Neural progenitor cell (in vitro differentiated cells): Measurements from ENCODE around the gene ANKRD23. TPM values are rescaled to one million over a fixed set of nuclear protein-coding genes. Genes with fewer than 3 reads are reported as not detected.

Source experiments
- DNase-seq: peaks from one replicate; pipeline ENCODE4 v3.0.0-alpha.2; 2016; ENCODE audit warnings: low spot score
- H2AFZ ChIP-seq: fragments of 200-600 bp; sonication (generic); replicated peaks from 2 replicates; pipeline ENCODE4 v1.6.1; 2016; ENCODE audit warnings: antibody characterized with exemption
- H3F3A ChIP-seq: fragments of 200-600 bp; sonication (generic); 2 replicates; pipeline ENCODE4 v1.6.1; 2016; ENCODE audit warnings: antibody characterized with exemption, low read depth
- H3K27ac ChIP-seq: fragments of 200-600 bp; sonication (generic); 2 replicates; pipeline ENCODE4 v1.5.1; 2016; ENCODE audit warnings: mild to moderate bottlenecking
- H3K27me3 ChIP-seq: fragments of 200-600 bp; sonication (generic); 2 replicates; pipeline ENCODE4 v1.6.1; 2016; ENCODE audit warnings: mild to moderate bottlenecking, moderate library complexity
- H3K36me3 ChIP-seq: fragments of 200-600 bp; sonication (generic); 2 replicates; pipeline ENCODE4 v1.5.1; 2016
- H3K4me1 ChIP-seq: fragments of 200-600 bp; sonication (generic); 2 replicates; pipeline ENCODE4 v1.6.1; 2016; ENCODE audit warnings: mixed run types
- H3K4me2 ChIP-seq: fragments of 200-600 bp; sonication (generic); 2 replicates; pipeline ENCODE4 v1.6.1; 2016
- H3K4me3 ChIP-seq: fragments of 200-600 bp; sonication (generic); 2 replicates; pipeline ENCODE4 v1.5.1; 2016
- H3K79me2 ChIP-seq: fragments of 200-600 bp; sonication (generic); 2 replicates; pipeline ENCODE4 v1.6.1; 2016; ENCODE audit warnings: low read depth
- H3K9ac ChIP-seq: fragments of 200-600 bp; sonication (generic); 2 replicates; pipeline ENCODE4 v1.6.1; 2016
- H3K9me3 ChIP-seq: fragments of 200-600 bp; sonication (generic); 2 replicates; pipeline ENCODE4 v1.5.1; 2016; ENCODE audit warnings: low read depth
- H4K20me1 ChIP-seq: fragments of 200-600 bp; sonication (generic); 2 replicates; pipeline ENCODE4 v1.6.1; 2016; ENCODE audit warnings: low read depth
- H3K27ac Mint-ChIP-seq: 3 replicates; pipeline ENCODE4 v1.8.0; 2021; ENCODE audit warnings: mixed read lengths
- H3K27me3 Mint-ChIP-seq: 2 replicates; pipeline ENCODE4 v1.8.0; 2022; ENCODE audit warnings: low read depth, mild to moderate bottlenecking, inconsistent platforms, moderate library complexity, mixed read lengths; ENCODE audit not compliant: insufficient read depth
- H3K36me3 Mint-ChIP-seq: 3 replicates; pipeline ENCODE4 v1.8.0; 2021; ENCODE audit warnings: mixed read lengths
- H3K4me1 Mint-ChIP-seq: 3 replicates; pipeline ENCODE4 v1.8.0; 2021; ENCODE audit warnings: mixed read lengths
- H3K4me3 Mint-ChIP-seq: 3 replicates; pipeline ENCODE4 v1.8.0; 2021; ENCODE audit warnings: mild to moderate bottlenecking, moderate library complexity, mixed read lengths
- H3K9me3 Mint-ChIP-seq: 3 replicates; pipeline ENCODE4 v1.8.0; 2020; ENCODE audit warnings: mixed read lengths
- EZH2 ChIP-seq: fragments of 200-600 bp; sonication (generic); IDR thresholded peaks from 2 replicates; pipeline ENCODE4 v1.6.1; 2017; ENCODE audit warnings: antibody characterized with exemption, mild to moderate bottlenecking, moderate library complexity
- EZH2phosphoT487 ChIP-seq: fragments of 200-600 bp; sonication (generic); IDR thresholded peaks from 2 replicates; pipeline ENCODE4 v1.6.1; 2017; ENCODE audit warnings: antibody characterized with exemption
- total RNA-seq: library from RNA; depleted of rRNA; stranded (reverse); fragments of >200 nt; gene quantifications from 2 replicates; pipeline ENCODE4 v1.2.3, GENCODE V29; 2015; ENCODE audit warnings: low replicate concordance
- TF ChIP-seq, protein P1 (sequence below): fragments of 200-600 bp; sonication (generic); IDR thresholded peaks from 2 replicates; pipeline ENCODE4 v1.5.1; 2017; ENCODE audit warnings: antibody characterized with exemption, mild to moderate bottlenecking

The ANKRD23 gene
- total RNA-seq, 1 donor from 2014 or later = 10.8 TPM

DNA sequence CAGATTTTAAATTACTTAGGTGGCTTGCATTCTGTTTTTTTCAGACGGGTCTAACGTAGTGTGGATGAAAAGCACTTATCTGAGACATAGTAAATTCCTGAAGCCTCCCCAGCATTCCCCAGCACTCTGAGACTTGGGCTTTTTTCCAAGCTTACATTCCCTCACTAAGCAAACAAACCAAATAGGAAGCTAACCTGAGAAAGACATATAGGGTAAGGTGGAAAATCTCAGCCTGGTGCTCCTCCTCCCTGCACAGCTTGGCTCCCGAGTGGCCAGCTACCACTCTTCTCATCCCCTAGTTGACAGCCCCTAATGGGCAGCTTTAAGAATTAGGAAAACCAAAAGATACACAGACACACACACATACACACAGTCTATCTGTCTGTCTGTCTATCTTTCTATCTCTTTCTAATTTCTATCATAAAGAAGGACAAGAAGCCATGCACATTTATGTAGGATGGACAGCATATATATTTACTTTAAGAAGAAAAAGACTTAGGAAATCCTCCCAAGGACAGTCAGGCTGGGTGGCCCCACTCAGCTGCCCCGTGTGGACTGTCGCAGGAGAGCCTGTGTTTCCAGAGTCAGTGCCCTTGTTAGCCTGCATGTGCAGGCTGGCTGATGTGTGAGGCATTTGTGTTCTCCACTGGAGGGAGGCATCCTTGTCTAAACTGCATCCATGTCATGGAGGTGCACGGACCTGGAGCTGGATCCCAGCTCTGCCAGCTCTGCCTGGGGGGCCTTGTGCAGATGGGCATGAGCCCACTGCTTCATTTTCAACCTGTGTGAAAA, 19.5 kb downstream of the ANKRD23 start:
- Mint-ChIP-seq H3K4me1 (peaks cover 23% of the 10 kb centered on the region), H3K36me3 (peaks cover 27% of the 10 kb centered on the region), H3K9me3 (no peaks in the 10 kb centered on the region), H3K27me3 (peaks cover 8% of the 10 kb centered on the region), H3K4me3 (no peak overlapping the region), H3K27ac (no peak overlapping the region)
- no peak overlapping the region for H3K9ac ChIP-seq
- H3K9me3 ChIP-seq = no peaks in the 10 kb centered on the region
- H3K4me1 ChIP-seq = peaks cover 25% of the 10 kb centered on the region
- peaks cover 55% of the 10 kb centered on the region for H3K79me2 ChIP-seq
- H3K4me2 ChIP-seq = no peak overlapping the region
- H3K27me3 ChIP-seq = no peaks in the 10 kb centered on the region
- peaks cover 63% of the 10 kb centered on the region for H4K20me1 ChIP-seq
- H3K4me3 ChIP-seq = no peak overlapping the region
- TF ChIP-seq EZH2 = no peak
- TF ChIP-seq EZH2phosphoT487 = no peak
- TF ChIP-seq, protein P1, sequence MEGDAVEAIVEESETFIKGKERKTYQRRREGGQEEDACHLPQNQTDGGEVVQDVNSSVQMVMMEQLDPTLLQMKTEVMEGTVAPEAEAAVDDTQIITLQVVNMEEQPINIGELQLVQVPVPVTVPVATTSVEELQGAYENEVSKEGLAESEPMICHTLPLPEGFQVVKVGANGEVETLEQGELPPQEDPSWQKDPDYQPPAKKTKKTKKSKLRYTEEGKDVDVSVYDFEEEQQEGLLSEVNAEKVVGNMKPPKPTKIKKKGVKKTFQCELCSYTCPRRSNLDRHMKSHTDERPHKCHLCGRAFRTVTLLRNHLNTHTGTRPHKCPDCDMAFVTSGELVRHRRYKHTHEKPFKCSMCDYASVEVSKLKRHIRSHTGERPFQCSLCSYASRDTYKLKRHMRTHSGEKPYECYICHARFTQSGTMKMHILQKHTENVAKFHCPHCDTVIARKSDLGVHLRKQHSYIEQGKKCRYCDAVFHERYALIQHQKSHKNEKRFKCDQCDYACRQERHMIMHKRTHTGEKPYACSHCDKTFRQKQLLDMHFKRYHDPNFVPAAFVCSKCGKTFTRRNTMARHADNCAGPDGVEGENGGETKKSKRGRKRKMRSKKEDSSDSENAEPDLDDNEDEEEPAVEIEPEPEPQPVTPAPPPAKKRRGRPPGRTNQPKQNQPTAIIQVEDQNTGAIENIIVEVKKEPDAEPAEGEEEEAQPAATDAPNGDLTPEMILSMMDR = no peak
- no peaks in the 10 kb centered on the region for H3K36me3 ChIP-seq
- no peak overlapping the region for H3K27ac ChIP-seq
- peaks cover 19% of the 10 kb centered on the region for H3F3A ChIP-seq
- H2AFZ ChIP-seq = no peak overlapping the region
- DNase-seq = no peak

DNA sequence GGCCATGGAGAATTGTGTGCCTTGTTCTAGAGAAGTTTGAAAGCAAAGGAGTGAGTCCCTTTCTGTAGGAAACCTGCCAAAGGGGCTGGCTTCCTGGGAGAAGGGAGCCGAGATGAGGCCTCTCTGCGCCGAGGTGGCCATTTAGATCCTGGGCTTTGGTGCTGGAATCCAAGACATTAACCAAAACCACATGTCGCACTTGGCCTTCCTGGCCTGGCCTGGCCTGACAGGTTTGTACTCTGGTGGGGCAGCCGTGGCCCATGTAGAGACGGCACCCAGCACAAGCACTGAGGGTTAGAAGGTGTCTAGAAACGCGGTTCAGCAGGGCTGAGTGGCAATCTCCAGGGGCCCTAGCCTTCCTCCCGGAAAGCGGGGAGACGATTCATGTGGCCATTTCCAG, 20.6 kb downstream of the ANKRD23 start:
- TF ChIP-seq EZH2 (no peak), EZH2phosphoT487 (no peak)
- TF ChIP-seq, protein P1 = no peak
- peaks cover 10% of the 10 kb centered on the region for H3K27me3 Mint-ChIP-seq
- Histone ChIP-seq H3K79me2 (peaks cover 66% of the 10 kb centered on the region), H3K9ac (no peak overlapping the region), H3K4me1 (peaks cover 29% of the 10 kb centered on the region), H3K4me2 (no peak overlapping the region), H3K27me3 (no peaks in the 10 kb centered on the region), H4K20me1 (peaks cover 74% of the 10 kb centered on the region), H3K36me3 (no peaks in the 10 kb centered on the region), H3K4me3 (no peak overlapping the region), H3K27ac (no peak overlapping the region), H3F3A (peaks cover 19% of the 10 kb centered on the region), H2AFZ (no peak overlapping the region), H3K9me3 (no peaks in the 10 kb centered on the region)
- H3K4me3 Mint-ChIP-seq = no peak overlapping the region
- peaks cover 24% of the 10 kb centered on the region for H3K36me3 Mint-ChIP-seq
- no peak overlapping the region for H3K27ac Mint-ChIP-seq
- no peak for DNase-seq
- H3K4me1 Mint-ChIP-seq = peaks cover 33% of the 10 kb centered on the region
- no peaks in the 10 kb centered on the region for H3K9me3 Mint-ChIP-seq

DNA sequence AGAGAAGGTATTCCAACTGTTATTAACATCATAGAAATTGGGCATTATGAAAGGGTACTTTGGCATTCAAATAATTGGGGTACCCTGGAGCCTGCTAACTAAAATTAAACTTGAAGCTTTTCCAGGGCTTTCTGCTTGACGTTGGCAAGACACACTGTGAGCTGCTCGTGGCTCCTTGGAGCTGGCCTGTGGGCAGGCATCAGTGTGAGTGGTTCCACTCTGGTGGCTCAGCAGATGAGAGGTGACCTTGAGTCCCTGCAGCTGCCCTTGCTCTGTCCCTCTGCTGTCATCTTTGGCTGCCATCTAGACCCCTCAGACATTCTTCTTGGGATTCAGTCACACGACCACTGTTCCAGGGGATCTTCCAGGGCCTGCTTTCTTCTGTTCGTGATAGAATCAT, 21.0 kb downstream of the ANKRD23 start:
- Histone ChIP-seq H3K9me3 (no peaks in the 10 kb centered on the region), H3K79me2 (peaks cover 70% of the 10 kb centered on the region), H3K4me3 (no peak overlapping the region), H3K27ac (no peak overlapping the region), H3K36me3 (no peaks in the 10 kb centered on the region), H3K4me2 (no peak overlapping the region), H3K4me1 (peaks cover 32% of the 10 kb centered on the region), H4K20me1 (peaks cover 78% of the 10 kb centered on the region), H3K27me3 (peaks cover 4% of the 10 kb centered on the region), H2AFZ (no peak overlapping the region), H3F3A (peaks cover 19% of the 10 kb centered on the region), H3K9ac (no peak overlapping the region)
- no peaks in the 10 kb centered on the region for H3K9me3 Mint-ChIP-seq
- H3K4me1 Mint-ChIP-seq = peaks cover 36% of the 10 kb centered on the region
- no peak for DNase-seq
- peaks cover 10% of the 10 kb centered on the region for H3K27me3 Mint-ChIP-seq
- no peak overlapping the region for H3K27ac Mint-ChIP-seq
- TF ChIP-seq EZH2phosphoT487 = no peak
- no peak for TF ChIP-seq EZH2
- TF ChIP-seq, protein P1 = no peak
- no peak overlapping the region for H3K4me3 Mint-ChIP-seq
- peaks cover 23% of the 10 kb centered on the region for H3K36me3 Mint-ChIP-seq
